Measurements from ENCODE around the gene CDC42BPG.

DNA sequence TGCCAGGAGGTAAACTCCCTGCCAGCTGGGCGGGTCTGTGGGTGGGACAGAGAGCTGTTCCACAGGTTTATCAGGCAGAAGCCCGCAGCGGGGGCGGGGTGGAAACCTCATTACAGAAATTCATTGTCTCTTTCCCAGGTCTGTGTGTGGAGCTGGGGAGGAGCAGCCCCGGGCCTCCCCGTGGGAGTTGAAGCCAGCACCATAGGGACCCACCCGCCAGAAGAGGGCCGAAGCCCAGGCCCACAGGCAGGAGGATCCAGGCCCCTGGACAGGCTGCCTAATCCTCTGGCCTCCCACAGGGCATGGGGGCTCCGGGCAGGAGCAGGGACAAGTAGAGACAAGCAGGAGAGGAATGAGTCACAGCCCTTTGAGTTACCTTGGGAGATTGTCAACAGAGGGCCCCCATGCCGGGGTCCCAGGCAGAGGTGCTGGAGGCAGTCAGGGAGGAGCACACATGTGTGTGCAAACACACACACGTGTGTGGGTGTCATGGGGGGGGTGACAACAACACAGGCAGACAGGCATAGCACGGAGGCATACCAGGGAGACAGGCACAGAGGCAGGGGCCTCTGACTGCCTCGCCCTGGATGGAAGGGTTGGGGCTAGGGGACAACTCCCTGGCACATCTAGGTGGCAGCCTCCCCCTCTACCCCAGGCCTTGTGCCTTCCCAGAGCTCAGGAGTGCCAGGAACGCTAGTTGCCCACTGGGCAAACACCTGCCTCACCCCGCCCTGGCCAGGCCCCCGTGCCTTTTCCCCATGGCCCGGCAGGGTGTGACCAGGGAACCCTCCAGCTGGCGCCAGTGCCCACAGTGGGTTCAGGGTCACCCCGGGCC lies 1.4 kb downstream of the CDC42BPG start:
- TF ChIP-seq CTCF (IDR thresholded peaks at IDR 0.05 in 2 of 3, conservative IDR thresholded peaks at IDR 0.05 in 1 of 3; ENCODE audit: borderline replicate concordance in 1 of 3, insufficient read depth in 1 of 3, low read depth in 2 of 3, low read length in 2 of 3): no peak
- no peak for TF ChIP-seq ZNF274 (IDR thresholded peaks at IDR 0.05; ENCODE audit: low read depth, low read length)
- peak; percentile 21 for TF ChIP-seq POLR2AphosphoS5 (IDR thresholded peaks at IDR 0.05; ENCODE audit: low read depth, low read length)
- TF ChIP-seq EZH2 (IDR thresholded peaks at IDR 0.05): no peak
- no peak for TF ChIP-seq RAD21 (IDR thresholded peaks at IDR 0.05; ENCODE audit: low read depth)
